ENCODE measurements around the gene SFXN5.

- TF ChIP-seq EP300 (conservative IDR thresholded peaks at IDR 0.05; ENCODE audit: poor library complexity, severe bottlenecking) (no peak), CTCF (IDR thresholded peaks at IDR 0.05; ENCODE audit: poor library complexity, severe bottlenecking) (no peak), SMC3 (conservative IDR thresholded peaks at IDR 0.05; ENCODE audit: poor library complexity) (no peak), POLR2AphosphoS5 (IDR thresholded peaks at IDR 0.05) (no peak)
These were observed 146.9 kb downstream of the SFXN5 start for GRCh38 chr2:72924353-72925240.

Measured in neural cell (in vitro differentiated cells).